CD4-positive, alpha-beta T cell treated with Interleukin-1 beta for 1 hour (primary cell): ENCODE measurements around the gene TOR1AIP2.

Source experiments
- DNase-seq, 2 donors: peaks; one replicate each; pipeline ENCODE4 v3.0.0-alpha.2; 2020 to 2022

The TOR1AIP2 gene

GRCh38 chr1:179825206-179825605, 52.4 kb downstream of the TOR1AIP2 start:
- DNase-seq, result no peak

- DNase-seq, result no peak
Measured at GRCh38 chr1:179824265-179824664, 53.3 kb downstream of the TOR1AIP2 start.

DNA sequence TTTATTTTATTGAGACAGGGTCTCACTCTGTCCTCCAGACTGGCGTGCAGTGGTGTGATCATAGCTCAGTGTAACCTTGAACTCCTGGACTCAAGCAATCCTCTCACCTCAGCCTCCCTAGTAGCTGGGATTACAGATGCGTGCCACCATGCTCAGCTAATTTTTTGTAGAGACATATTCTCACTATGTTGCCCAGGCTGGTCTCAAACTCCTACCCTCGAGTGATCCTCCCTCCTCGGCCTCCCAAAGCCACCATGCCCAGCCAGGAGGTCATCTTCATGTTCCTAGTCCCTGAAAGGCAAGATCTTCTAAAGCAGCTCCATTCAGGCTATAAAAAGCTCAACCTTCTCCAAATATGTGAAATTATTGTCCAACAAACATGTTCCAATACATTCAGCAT, 53.9 kb downstream of the TOR1AIP2 start:
- no peak for DNase-seq

GRCh38 chr1:179822065-179822464, 55.5 kb downstream of the TOR1AIP2 start:
- no peak for DNase-seq

GRCh38 chr1:179821524-179821923, 56.1 kb downstream of the TOR1AIP2 start:
- DNase-seq, result no peak

DNA sequence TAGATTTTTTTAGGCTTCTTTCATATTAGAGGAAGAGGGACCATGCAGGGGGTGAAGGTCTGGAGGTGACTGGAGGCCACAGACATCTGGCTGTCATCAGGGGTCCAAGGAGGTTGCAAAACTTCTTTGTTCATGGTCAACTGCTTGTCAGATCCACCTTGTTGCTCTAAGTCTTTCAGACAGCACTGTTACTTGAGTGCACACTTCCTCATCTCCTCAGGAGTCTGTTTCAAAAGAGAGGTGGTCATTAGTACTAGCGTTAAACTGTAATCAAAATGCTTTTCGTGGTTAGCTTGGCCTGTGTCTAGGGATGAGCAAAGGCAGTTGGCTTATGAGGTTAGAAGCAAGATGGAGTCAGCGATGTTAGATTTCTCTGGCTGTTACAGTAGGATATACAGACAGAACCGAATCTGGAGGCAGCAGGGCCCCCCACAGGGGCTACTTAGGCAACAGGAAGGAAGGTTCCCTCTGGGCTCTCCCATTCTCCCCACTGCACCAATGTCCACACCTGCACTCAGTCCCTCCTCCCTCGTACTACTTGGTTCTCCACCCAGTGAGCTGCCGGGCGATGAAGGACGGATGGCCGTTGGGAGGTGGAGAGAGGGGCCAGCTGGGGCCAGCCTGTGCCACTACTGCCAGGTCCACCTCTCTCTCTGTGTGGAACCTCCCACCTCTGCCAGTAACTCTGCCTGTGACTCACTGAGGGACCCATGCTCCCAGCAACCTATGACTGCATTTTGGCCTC, 57.2 kb downstream of the TOR1AIP2 start:
- DNase-seq, result no peak

GRCh38 chr1:179818743-179819173, 58.8 kb downstream of the TOR1AIP2 start:
- no peak for DNase-seq

- DNase-seq, result no peak
Measured at GRCh38 chr1:179818260-179818659, 59.3 kb downstream of the TOR1AIP2 start.

DNA sequence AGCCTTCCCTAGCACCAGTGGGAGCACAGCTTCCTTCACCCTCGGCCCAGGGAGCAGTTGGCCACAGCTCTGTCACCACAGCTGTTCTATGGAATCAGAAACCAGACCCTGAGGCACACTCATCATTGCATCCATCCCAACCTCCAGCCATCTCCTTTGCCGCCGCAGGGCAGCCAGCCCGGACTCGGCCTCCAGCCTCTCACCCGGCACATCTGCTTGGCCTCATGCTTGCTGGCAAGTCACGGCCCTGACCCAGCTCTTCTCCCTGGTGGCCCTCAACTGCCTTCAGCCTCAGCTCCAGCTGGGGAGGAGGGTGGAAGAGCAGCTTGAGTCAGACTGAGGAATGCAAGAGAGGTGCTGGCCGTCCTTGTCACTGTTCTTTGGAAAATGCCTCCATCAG, 59.8 kb downstream of the TOR1AIP2 start:
- DNase-seq, result no peak

- DNase-seq, result no peak
Measured at GRCh38 chr1:179817056-179817455, 60.5 kb downstream of the TOR1AIP2 start.

DNA sequence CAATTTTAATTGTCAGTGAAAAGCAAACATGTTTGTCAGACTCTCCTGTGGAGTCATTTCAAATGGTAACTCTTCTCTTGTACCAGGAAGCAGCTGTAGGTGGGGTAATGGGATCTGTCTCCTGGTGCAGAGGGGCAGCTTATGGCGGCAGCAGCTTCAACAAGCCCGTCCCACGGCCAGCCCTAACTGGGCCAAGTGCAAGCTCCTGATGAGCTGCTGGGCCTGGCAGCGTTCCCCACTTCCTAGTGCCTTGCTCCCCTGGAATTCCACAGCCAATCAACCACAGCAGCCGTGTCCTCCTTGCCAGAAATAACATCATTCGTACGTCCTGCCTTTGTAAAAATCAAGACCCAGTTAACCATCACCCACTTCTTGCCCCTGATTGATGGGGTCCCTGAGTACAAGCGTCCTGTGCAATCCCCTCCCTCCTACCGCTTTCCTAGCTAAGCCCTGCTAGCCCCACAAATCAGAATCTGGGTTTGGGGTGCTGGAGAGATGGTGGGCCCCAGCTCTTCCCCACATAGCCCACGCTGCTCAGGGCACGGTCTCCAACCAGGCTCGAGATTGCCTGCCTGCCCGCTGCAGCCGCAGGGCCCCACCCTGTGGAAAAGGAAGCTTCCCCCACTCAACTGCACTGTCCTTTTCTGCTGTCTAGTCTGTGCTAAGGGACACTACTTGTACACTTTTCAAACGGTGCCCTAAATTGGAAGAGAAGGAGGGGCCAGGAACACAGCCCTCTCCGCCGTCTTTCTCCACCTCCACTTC, 61.2 kb downstream of the TOR1AIP2 start:
- no peak for DNase-seq

- no peak for DNase-seq
Measured at GRCh38 chr1:179815641-179816040, 62.0 kb downstream of the TOR1AIP2 start.

DNA sequence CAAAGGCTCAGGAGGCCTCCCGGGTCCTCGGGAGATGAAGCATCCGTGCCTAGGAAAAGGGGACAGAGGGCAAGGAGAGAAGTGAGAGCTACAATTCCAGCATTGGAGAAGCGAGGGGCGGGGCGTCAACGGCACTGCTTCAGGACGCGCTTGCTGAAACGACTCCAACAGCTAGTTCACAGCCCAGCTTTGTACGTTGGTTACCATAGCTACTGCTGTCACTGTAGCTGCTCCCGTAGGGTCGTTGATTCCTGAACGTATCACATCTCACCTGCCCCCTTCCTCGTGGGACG, 63.1 kb downstream of the TOR1AIP2 start:
- DNase-seq, result no peak

- DNase-seq, result no peak
Measured at GRCh38 chr1:179813626-179814545, 63.7 kb downstream of the TOR1AIP2 start.

GRCh38 chr1:179812501-179813292, 64.9 kb downstream of the TOR1AIP2 start:
- DNase-seq, result no peak

DNA sequence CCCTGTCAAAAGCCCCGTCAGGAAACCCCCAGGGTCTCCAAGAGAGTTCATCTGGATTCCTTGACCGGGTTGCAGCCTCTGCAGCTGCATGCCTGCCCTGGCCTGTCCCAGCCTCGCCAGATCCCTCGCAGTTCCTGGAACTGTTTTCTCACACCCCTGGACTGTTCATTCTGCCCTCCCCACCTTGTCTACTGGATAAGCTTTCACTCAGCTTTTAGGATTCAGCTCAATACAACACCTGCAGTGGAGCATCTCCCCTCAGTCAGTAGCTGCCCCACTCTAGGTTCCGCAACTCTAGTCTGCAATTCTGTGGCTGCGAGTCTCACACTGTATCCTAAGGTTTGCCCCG, 67.3 kb downstream of the TOR1AIP2 start:
- DNase-seq, result no peak

DNA sequence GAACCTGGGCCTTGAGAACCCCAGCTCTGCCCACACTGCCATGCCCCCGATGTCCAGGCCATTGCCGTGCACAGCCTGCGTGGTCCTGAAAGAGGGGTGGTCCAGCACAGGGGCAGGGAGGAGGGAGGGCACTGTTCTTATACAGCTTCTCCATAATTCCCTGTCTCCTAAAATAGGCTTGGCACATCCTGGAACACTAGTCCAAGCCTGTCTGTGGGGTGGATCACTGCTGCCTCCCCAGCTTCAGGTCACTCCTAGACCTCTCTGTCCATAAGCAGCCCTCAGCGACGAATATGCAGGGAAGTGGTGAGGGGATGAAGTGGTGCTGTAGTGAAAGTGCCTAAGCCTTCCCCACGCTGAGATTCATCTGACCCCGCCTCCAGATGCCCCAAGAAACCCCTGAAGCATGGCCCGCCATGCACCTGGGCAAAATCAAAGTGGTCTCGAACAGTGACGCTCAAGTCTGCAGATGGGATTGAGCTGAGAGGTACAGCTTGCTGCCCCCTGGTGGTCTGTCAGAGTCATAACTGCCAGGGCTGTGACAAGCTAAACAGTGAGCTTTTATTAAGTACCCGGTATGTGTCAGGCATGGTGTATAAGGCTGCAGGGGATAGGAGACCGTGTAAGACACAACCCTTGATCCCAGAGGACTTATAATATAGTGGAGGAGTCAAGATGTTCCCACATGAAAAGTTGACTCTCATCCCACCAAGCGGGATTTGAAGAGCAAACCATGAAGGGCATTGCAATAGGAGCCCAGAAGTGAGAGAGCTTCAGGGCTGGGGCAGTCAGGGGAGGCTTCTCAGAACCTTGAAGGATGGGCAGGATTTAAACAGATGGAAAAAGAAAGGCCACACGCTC, 67.9 kb downstream of the TOR1AIP2 start:
- peak; percentile 74 to 76 for DNase-seq

- no peak for DNase-seq
Measured at GRCh38 chr1:179808503-179808902, 69.1 kb downstream of the TOR1AIP2 start.

GRCh38 chr1:179807691-179808485, 69.7 kb downstream of the TOR1AIP2 start:
- no peak for DNase-seq

- DNase-seq, result no peak
Measured at GRCh38 chr1:179807291-179807690, 70.3 kb downstream of the TOR1AIP2 start.

GRCh38 chr1:179806333-179806732, 71.3 kb downstream of the TOR1AIP2 start:
- no peak for DNase-seq
